Muscle of leg (tissue), 11 donors: ENCODE data around the gene SEM1. TPM values are rescaled to one million over a fixed set of nuclear protein-coding genes. Genes with fewer than 3 reads are reported as not detected.
"Not testable (repeated sequence)": the region's sequence is repeated elsewhere in the genome, so short reads cannot be mapped to it uniquely, and the experiment has no call there.

Source experiments
- DNase-seq: peaks from one replicate; pipeline ENCODE4 v3.0.0; 2013
- H3K27ac ChIP-seq: one replicate; pipeline ENCODE4 v1.5.1; 2013; ENCODE audit warnings: mild to moderate bottlenecking, low read length, control low read depth
- H3K27me3 ChIP-seq: one replicate; pipeline ENCODE4 v1.6.1; 2013; ENCODE audit warnings: low read length; ENCODE audit not compliant: control insufficient read depth, insufficient read depth
- H3K36me3 ChIP-seq: one replicate; pipeline ENCODE4 v1.6.1; 2013; ENCODE audit warnings: low read length; ENCODE audit not compliant: control insufficient read depth, insufficient read depth
- H3K4me1 ChIP-seq: one replicate; pipeline ENCODE4 v1.6.1; 2013; ENCODE audit warnings: low read length; ENCODE audit not compliant: control insufficient read depth, insufficient read depth
- H3K4me3 ChIP-seq: one replicate; pipeline ENCODE4 v1.5.1; 2013; ENCODE audit warnings: low read length, control low read depth
- H3K9me3 ChIP-seq: replicated peaks from 2 replicates; pipeline ENCODE4 v1.6.1; 2013; ENCODE audit warnings: low read depth, low read length; ENCODE audit not compliant: control insufficient read depth
- whole genome bisulfite sequencing: methylation state at CpG from one replicate; pipeline ENCODE4 v1.1.5; 2013; ENCODE audit warnings: missing lambda C conversion rate; ENCODE audit not compliant: insufficient coverage; 5-methylcytosine and 5-hydroxymethylcytosine counted together
- polyA plus RNA-seq, 8 donors: library from polyadenylated mRNA; unstranded; fragments of 120-200 nt; gene quantifications; one replicate each; pipeline versions ENCODE4 v1.2.1 to v1.2.3, GENCODE V29; 2013; ENCODE audit warnings: inconsistent platforms in 1 of 8, low replicate concordance in 1 of 8; ENCODE audit not compliant: insufficient read length in 8 of 8, insufficient read depth in 1 of 8
- total RNA-seq: library from RNA; stranded (reverse); fragments of 120-200 nt; gene quantifications from one replicate; pipeline ENCODE4 v1.2.4, GENCODE V29; 2013

Gene SEM1
- total and polyA plus RNA-seq, 9 donors: 60.6 to 239 (median 160) TPM

DNA sequence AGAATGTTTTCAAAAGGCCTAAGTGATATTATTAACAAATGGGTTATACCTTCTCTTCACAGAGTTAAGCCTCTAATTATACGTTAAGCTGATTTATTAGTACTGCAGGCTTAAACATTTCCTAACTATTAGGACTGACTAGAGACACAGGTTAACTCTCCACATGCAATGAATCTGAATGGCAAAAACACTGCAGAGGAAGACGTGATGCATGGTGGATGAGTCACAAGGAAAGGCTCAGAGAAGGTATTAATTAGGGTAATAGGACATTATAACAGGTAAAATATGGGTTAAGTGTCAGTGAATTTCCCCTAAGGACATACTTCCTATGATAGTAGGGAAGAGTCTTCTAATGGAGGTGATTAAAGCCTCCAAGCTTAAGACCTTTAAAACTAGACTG lies 24.7 kb upstream of the SEM1 start:
- WGBS: 40% methylated on average over 1 of the region's 2 CpGs
- Histone ChIP-seq H3K27me3 (no peaks in the 10 kb centered on the region), H3K36me3 (no peaks in the 10 kb centered on the region), H3K4me1 (no peaks in the 10 kb centered on the region), H3K27ac (no peak overlapping the region), H3K9me3 (no peaks in the 10 kb centered on the region), H3K4me3 (no peak overlapping the region)
- DNase-seq: no peak

- no peaks in the 10 kb centered on the region for H3K27me3 ChIP-seq
- H3K4me3 ChIP-seq: no peak overlapping the region
- DNase-seq: no peak
- no peaks in the 10 kb centered on the region for H3K36me3 ChIP-seq
- H3K27ac ChIP-seq: no peak overlapping the region
- WGBS: no CpG with 5 or more reads among the region's 2 CpGs
- H3K9me3 ChIP-seq: no peaks in the 10 kb centered on the region
- H3K4me1 ChIP-seq: no peaks in the 10 kb centered on the region
These were observed 20.2 kb upstream of the SEM1 start for GRCh38 chr7:96729820-96730219.

DNA sequence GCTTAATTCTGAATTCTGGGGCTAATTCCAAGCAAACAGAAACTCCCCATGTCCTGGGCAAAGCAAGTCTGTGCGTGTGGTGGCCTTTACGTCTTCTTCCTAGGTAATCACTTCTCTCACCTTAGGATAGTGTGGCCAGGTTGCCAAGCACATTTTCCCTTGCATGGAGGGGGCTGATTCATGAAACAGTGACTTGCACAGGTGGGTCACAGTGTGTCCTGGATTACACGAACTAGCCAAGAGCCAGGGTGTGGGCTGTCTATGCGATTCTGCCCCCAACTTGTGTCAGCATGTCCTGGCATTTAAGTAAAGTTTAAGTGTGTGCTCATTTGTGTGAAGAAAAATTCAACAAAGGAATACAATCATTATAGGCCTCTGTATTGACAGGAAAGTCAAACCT lies 18.5 kb upstream of the SEM1 start:
- H3K27ac ChIP-seq: no peak overlapping the region
- DNase-seq: no peak
- no peaks in the 10 kb centered on the region for H3K4me1 ChIP-seq
- H3K4me3 ChIP-seq: no peak overlapping the region
- H3K27me3 ChIP-seq: no peaks in the 10 kb centered on the region
- H3K9me3 ChIP-seq: no peaks in the 10 kb centered on the region
- H3K36me3 ChIP-seq: no peaks in the 10 kb centered on the region
- 83% methylated on average over 1 of the region's 4 CpGs for WGBS

GRCh38 chr7:96727534-96728088 lies 18.0 kb upstream of the SEM1 start:
- Histone ChIP-seq H3K4me1 (no peaks in the 10 kb centered on the region), H3K27me3 (no peaks in the 10 kb centered on the region), H3K4me3 (no peak overlapping the region), H3K36me3 (no peaks in the 10 kb centered on the region), H3K27ac (no peak overlapping the region), H3K9me3 (no peaks in the 10 kb centered on the region)
- no CpG with 5 or more reads among the region's 3 CpGs for WGBS
- no peak for DNase-seq

DNA sequence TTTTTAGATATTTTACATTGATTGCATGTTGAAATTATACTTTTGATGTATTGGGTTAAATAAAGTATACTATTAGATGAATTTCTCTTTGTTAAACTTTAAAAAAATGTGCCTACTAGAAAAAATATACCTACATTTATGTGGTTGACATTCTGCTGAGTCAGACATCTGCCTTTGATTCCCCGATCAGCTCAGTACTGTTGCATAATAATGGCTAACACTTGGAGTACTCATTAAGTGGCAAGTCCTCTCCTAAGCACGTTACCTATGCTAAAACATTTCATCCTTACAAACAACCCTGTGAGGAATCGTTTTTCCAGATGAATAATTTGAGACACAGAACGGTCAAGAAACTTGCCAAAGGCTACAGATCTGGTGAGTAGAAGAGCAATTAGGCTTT lies 14.0 kb upstream of the SEM1 start:
- Histone ChIP-seq H3K4me1 (no peaks in the 10 kb centered on the region), H3K36me3 (no peaks in the 10 kb centered on the region), H3K27ac (no peak overlapping the region), H3K27me3 (no peaks in the 10 kb centered on the region), H3K4me3 (no peak overlapping the region), H3K9me3 (no peaks in the 10 kb centered on the region)
- no peak for DNase-seq
- 33% methylated on average over 1 of the region's 4 CpGs for WGBS

DNA sequence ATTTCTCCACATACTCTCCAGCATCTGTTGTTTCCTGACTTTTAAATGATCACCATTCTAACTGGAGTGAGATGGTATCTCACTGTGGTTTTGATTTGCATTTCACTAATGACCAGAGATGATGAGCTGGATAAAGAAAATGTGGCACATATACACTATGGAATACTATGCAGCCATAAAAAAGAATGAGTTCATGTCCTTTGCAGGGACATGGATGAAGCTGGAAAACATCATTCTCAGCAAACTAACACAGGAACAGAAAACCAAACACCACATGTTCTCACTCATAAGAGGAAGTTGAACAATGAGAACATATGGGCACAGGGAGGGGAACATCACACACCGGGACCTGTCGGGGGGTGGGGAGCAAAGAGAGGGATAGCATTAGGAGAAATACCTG lies 13.3 kb upstream of the SEM1 start:
- no CpG with 5 or more reads among the region's 2 CpGs for WGBS
- not testable (repeated sequence) for H3K27ac ChIP-seq, H3K27me3 ChIP-seq, DNase-seq, H3K36me3 ChIP-seq, H3K4me1 ChIP-seq, H3K9me3 ChIP-seq, H3K4me3 ChIP-seq

DNA sequence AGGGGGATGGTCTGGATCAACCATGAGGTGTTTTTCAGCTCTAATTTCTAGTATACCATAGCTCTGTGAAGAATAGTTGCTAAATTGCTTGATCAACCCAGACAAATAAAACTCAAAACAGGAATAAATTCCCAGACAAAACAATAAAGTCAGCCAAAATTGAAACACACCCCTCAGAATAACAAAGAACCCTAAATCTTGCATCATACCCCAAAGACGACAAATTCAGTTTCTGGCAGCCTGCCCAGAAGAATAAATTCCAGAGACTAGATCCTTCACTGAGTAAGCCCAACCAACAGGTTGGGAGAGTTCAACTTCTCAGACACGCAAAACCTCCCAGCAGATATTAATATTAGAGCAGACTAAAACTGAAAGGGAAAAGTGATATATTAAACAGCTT lies 11.2 kb upstream of the SEM1 start:
- no peaks in the 10 kb centered on the region for H3K4me1 ChIP-seq
- H3K4me3 ChIP-seq: no peak overlapping the region
- WGBS: 0% methylated on average over 1 of the region's 2 CpGs
- no peaks in the 10 kb centered on the region for H3K27me3 ChIP-seq
- no peaks in the 10 kb centered on the region for H3K36me3 ChIP-seq
- H3K27ac ChIP-seq: no peak overlapping the region
- H3K9me3 ChIP-seq: no peaks in the 10 kb centered on the region
- DNase-seq: peak; percentile 1

DNA sequence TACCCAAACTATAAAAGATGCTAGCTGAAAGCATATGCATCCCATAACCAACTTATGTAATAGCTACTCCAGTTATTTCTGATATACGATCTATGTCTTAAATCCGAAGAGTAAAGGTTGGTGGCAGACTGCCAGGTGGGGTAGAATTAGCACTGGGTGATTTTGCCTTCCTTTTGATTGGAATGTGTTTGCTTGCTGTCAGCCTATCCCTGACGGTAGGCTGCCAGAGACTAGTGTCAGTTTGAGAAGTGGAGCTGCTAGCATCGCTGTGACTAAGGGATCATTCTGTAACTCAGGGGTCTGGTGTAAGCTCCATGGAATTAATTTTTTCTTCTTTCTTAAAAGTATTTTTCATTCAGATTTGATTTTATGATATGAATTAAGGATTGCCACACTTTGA lies 9.5 kb upstream of the SEM1 start:
- WGBS: no CpG with 5 or more reads among the region's 4 CpGs
- no peak overlapping the region for H3K4me3 ChIP-seq
- H3K27ac ChIP-seq: no peak overlapping the region
- H3K4me1 ChIP-seq: no peaks in the 10 kb centered on the region
- no peaks in the 10 kb centered on the region for H3K27me3 ChIP-seq
- H3K9me3 ChIP-seq: no peaks in the 10 kb centered on the region
- no peaks in the 10 kb centered on the region for H3K36me3 ChIP-seq
- DNase-seq: no peak

- no CpG with 5 or more reads among the region's 3 CpGs for WGBS
- no peaks in the 10 kb centered on the region for H3K27me3 ChIP-seq
These were observed 8.7 kb upstream of the SEM1 start for GRCh38 chr7:96718107-96719003.

GRCh38 chr7:96713037-96713436 lies 3.4 kb upstream of the SEM1 start:
- Histone ChIP-seq H3K27ac (no peak overlapping the region), H3K9me3 (no peaks in the 10 kb centered on the region), H3K36me3 (no peaks in the 10 kb centered on the region), H3K4me3 (no peak overlapping the region), H3K27me3 (no peaks in the 10 kb centered on the region), H3K4me1 (peaks cover 6% of the 10 kb centered on the region)
- no peak for DNase-seq
- WGBS: 58% methylated on average over 1 of the region's 3 CpGs

More at GRCh38 chr7:96718107-96719003, 8.7 kb upstream of the SEM1 start:
- no peaks in the 10 kb centered on the region for H3K36me3 ChIP-seq
- H3K4me1 ChIP-seq: no peaks in the 10 kb centered on the region
- DNase-seq: no peak
- H3K4me3 ChIP-seq: no peak overlapping the region
- H3K27ac ChIP-seq: no peak overlapping the region
- no peaks in the 10 kb centered on the region for H3K9me3 ChIP-seq
